Adrenal gland (tissue), 5 donors: Measurements from ENCODE around the gene FAF1.

ENCODE experiments used
- POLR2A ChIP-seq, 2 donors: fragments of 450-650 bp; IDR thresholded peaks; one replicate each; pipeline ENCODE4 v1.6.1; 2017; ENCODE audit warnings: antibody characterized with exemption in 2 of 2, mild to moderate bottlenecking in 2 of 2, moderate library complexity in 1 of 2
- TF ChIP-seq, protein P1 (sequence below), 6 experiments: fragments of 450-650 bp in 4 of 6; fragments of 200-600 bp in 2 of 6; sonication (generic) in 1 of 6; IDR thresholded peaks; 1 replicate in 5 of 6; 2 replicates in 1 of 6; pipeline versions ENCODE4 v1.5.1 to v1.8.0; 2016 to 2021; ENCODE audit warnings: antibody characterized with exemption in 6 of 6, mild to moderate bottlenecking in 2 of 6, moderate library complexity in 1 of 6
- donor health status: DM: no; HTN: no; CAD: no.

DNA sequence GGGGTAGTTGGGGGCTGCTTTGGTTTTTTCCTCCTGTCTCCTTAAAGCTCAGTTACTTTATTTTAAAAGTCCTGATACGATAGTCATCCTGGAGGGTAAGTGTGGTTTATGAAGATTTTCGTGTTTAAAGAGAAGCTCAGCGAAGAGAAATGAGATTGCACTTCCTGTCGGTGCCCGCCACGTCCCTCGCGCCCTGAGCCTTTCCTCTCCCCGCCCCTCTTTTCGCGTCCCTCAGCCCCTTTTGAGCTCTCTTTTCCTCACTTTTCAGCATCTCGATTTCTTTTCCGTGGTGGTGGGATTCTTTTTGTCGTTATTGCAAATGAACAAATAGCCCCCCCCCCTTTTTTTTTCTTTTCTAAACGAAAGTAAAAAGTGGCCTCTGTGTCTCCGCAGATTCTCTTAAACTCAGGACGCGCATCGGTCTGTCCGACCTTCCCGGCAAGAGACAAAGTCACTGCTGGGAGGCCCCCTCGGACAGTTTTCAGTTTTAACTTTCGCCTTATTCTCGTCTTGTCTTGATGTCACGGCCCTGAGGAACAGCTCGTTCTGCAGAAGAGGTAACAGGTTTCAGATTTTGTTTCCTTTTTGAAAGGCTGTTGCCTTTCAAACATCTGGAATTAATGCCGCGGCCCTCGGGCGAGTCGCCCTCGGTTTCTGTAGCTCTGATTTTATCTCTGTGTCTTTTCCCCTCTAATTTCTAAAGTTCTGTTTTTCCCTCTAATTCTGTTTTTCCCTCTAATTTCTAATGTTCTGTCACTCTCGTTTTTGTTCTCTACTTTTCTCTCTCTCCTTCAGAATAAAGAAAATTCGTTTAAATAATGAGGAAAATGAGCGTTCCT is 535.8 kb downstream of the FAF1 start:
- TF ChIP-seq POLR2A (IDR thresholded peaks at IDR 0.05), result no peak
- TF ChIP-seq, protein P1, sequence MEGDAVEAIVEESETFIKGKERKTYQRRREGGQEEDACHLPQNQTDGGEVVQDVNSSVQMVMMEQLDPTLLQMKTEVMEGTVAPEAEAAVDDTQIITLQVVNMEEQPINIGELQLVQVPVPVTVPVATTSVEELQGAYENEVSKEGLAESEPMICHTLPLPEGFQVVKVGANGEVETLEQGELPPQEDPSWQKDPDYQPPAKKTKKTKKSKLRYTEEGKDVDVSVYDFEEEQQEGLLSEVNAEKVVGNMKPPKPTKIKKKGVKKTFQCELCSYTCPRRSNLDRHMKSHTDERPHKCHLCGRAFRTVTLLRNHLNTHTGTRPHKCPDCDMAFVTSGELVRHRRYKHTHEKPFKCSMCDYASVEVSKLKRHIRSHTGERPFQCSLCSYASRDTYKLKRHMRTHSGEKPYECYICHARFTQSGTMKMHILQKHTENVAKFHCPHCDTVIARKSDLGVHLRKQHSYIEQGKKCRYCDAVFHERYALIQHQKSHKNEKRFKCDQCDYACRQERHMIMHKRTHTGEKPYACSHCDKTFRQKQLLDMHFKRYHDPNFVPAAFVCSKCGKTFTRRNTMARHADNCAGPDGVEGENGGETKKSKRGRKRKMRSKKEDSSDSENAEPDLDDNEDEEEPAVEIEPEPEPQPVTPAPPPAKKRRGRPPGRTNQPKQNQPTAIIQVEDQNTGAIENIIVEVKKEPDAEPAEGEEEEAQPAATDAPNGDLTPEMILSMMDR (IDR thresholded peaks at IDR 0.05), result no peak
